Kidney (tissue), 14 donors: ENCODE results near the gene NKD2. TPM values are rescaled to one million over a fixed set of nuclear protein-coding genes. Genes with fewer than 3 reads are reported as not detected.

Experiments used
- DNase-seq, 5 donors: peaks; one replicate each; pipeline ENCODE4 v3.0.0-alpha.2; 2013 to 2020
- FAIRE-seq: peaks from 2 replicates; lab custom pipeline; 2012; peaks lifted over from hg19 to GRCh38; lab: Jason Lieb, UNC
- H3K27ac ChIP-seq, 2 donors: one replicate each; pipeline ENCODE4 v1.7.0; 2013; ENCODE audit warnings: low read depth in 2 of 2, low read length in 2 of 2, inconsistent platforms in 1 of 2
- H3K27me3 ChIP-seq: one replicate; pipeline ENCODE4 v1.7.1; 2013; ENCODE audit warnings: low read length, inconsistent platforms; ENCODE audit not compliant: control insufficient read depth, insufficient read depth
- H3K36me3 ChIP-seq, 3 donors: one replicate each; pipeline versions ENCODE4 v1.7.0 to v1.7.1; 2013; ENCODE audit warnings: low read length in 3 of 3, control low read depth in 1 of 3, inconsistent platforms in 1 of 3; ENCODE audit not compliant: insufficient read depth in 3 of 3, control insufficient read depth in 2 of 3
- H3K4me1 ChIP-seq, 3 donors: one replicate each; pipeline versions ENCODE4 v1.7.0 to v1.7.1; 2013; ENCODE audit warnings: low read length in 3 of 3, inconsistent platforms in 1 of 3, low read depth in 1 of 3; ENCODE audit not compliant: control insufficient read depth in 2 of 3, insufficient read depth in 2 of 3
- H3K4me3 ChIP-seq, 3 donors: one replicate each; pipeline versions ENCODE4 v1.7.0 to v1.8.1; 2013; ENCODE audit warnings: low read length in 3 of 3, control low read depth in 1 of 3, inconsistent platforms in 1 of 3
- H3K9ac ChIP-seq, 3 donors: one replicate each; pipeline versions ENCODE4 v1.7.0 to v1.7.1; 2013; ENCODE audit warnings: low read length in 3 of 3, control low read depth in 1 of 3, inconsistent platforms in 1 of 3
- H3K9me3 ChIP-seq, 3 donors: one replicate each; pipeline versions ENCODE4 v1.7.0 to v1.7.1; 2013; ENCODE audit warnings: low read length in 3 of 3, control low read depth in 1 of 3, inconsistent platforms in 1 of 3; ENCODE audit not compliant: control insufficient read depth in 2 of 3, insufficient read depth in 1 of 3
- intact Hi-C: fragments of 100-400 bp; cut with DNase I; formaldehyde crosslinking; loops from one replicate; pipeline ENCODE4 v1.11.1; 2022
- polyA plus RNA-seq: library from polyadenylated mRNA; stranded (reverse); fragments of 350-450 nt; fragmentation: Illumina TruSeq; extraction: RNeasy Lipid Tissue Mini Kit (QIAGEN cat#74804); gene quantifications from one replicate; pipeline ENCODE4 v1.2.3, GENCODE V29; 2014; ENCODE audit warnings: low read depth, low replicate concordance; ENCODE audit not compliant: insufficient read depth
- total RNA-seq: library from RNA; stranded (reverse); fragmentation: NEBNext Ultra II Directional; extraction: Animal tissue kit (Norgen Biotek cat#: 25700); gene quantifications from one replicate; pipeline ENCODE4 v1.2.1, GENCODE V29; 2021
- TF ChIP-seq, protein P1 (sequence below): IDR thresholded peaks from 3 replicates; pipeline ENCODE4 v1.5.1; 2012; ENCODE audit warnings: mild to moderate bottlenecking, moderate library complexity, borderline replicate concordance; ENCODE audit not compliant: insufficient read depth; ENCODE audit errors: extremely low read depth
- donor health status: control.
- donor health status: control.
- donor health status: control.
- donor health status: control.
- donor health status: control.
- donor health status: DM: yes; HTN: yes; CAD: no.
- donor health status: Normal renal cell carcinoma (clear cell type).

Gene NKD2
- total and polyA plus RNA-seq, 2 donors from 2014 or later = 7.9 to 14.1 TPM

DNA sequence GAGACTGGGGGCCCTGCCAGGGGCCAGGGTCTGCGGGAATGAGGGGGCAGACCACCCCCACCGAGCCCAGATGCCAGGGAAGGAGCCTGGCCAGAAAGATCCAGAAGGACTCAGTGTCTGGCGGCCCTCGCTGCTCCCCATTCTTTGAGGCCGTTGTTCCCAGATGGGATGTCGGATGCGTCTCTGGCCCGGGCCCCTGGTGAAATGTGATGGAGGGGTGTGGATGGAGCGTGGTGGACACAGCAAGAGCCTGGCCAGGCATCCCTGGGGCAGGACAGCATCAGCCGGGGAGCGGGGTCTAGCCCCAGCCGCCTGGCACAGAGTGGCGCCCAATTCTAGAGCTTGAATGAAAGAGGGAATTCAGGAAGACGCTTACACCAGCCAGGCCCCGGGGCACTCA lies 46.2 kb upstream of the NKD2 start:
- intact Hi-C loops = no loop called here
- H3K4me3 ChIP-seq = no peak overlapping the region
- H3K9ac ChIP-seq = no peak overlapping the region
- FAIRE-seq (no peak), DNase-seq (no peak)
- TF ChIP-seq, protein P1, sequence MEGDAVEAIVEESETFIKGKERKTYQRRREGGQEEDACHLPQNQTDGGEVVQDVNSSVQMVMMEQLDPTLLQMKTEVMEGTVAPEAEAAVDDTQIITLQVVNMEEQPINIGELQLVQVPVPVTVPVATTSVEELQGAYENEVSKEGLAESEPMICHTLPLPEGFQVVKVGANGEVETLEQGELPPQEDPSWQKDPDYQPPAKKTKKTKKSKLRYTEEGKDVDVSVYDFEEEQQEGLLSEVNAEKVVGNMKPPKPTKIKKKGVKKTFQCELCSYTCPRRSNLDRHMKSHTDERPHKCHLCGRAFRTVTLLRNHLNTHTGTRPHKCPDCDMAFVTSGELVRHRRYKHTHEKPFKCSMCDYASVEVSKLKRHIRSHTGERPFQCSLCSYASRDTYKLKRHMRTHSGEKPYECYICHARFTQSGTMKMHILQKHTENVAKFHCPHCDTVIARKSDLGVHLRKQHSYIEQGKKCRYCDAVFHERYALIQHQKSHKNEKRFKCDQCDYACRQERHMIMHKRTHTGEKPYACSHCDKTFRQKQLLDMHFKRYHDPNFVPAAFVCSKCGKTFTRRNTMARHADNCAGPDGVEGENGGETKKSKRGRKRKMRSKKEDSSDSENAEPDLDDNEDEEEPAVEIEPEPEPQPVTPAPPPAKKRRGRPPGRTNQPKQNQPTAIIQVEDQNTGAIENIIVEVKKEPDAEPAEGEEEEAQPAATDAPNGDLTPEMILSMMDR = no peak
- H3K4me1 ChIP-seq = peaks cover 0 to 8% (median 0%) of the 10 kb centered on the region in 3 donors
- no peaks in the 10 kb centered on the region for H3K9me3 ChIP-seq
- H3K27me3 ChIP-seq = no peaks in the 10 kb centered on the region
- H3K36me3 ChIP-seq = no peaks in the 10 kb centered on the region
- no peak overlapping the region for H3K27ac ChIP-seq

DNA sequence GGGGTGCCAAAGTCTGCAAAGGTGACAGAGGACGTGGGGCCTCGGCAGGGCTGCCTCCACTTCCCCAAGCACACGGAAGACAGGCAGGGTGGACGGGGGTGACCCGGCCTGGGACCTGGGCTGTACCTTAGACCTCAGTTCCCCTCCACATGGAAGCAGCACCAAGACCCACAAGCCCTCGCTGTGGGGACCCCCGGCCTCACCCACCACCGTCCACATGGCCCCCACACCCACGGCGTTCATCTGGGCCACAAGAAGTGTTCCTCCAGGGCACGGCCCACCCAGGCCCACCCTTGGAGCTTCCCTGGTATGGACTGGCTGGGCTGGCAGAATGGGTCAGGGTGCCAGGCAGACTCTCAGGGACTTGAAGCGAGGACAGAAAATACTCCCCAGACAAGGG lies 45.8 kb upstream of the NKD2 start:
- FAIRE-seq = no peak

DNA sequence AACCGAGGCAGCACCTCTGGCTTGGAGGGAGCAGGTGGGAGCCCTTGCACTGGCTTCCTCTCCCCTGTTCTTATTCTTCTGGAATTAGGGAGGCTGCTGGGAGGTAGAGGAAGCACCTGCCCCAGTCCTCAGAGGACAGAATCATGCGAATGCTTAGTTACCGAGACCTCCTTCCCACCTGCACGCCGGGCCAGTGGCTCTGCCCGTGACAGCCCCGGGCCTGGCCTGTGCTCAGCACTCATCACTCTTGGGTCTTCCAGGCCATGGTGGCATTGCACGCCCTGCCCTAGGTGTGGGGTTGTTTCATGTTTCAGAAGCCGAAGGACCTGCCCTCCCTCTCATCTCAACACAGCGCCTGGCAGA lies 45.3 kb upstream of the NKD2 start:
- Histone ChIP-seq H3K9ac (no peak overlapping the region), H3K4me3 (no peak overlapping the region), H3K27me3 (no peaks in the 10 kb centered on the region), H3K27ac (no peak overlapping the region), H3K36me3 (no peaks in the 10 kb centered on the region), H3K9me3 (no peaks in the 10 kb centered on the region), H3K4me1 (peaks cover 0 to 3% (median 0%) of the 10 kb centered on the region in 3 donors)
- TF ChIP-seq, protein P1 = no peak
- intact Hi-C loops = no loop called here
- FAIRE-seq (no peak), DNase-seq (peak in 1 of 5 donors; percentile 36)

More for the DNA sequence above, 45.8 kb upstream of the NKD2 start:
- no peak overlapping the region for H3K9ac ChIP-seq
- H3K36me3 ChIP-seq = no peaks in the 10 kb centered on the region
- H3K4me3 ChIP-seq = no peak overlapping the region
- no peaks in the 10 kb centered on the region for H3K27me3 ChIP-seq
- TF ChIP-seq, protein P1 = no peak
- H3K4me1 ChIP-seq = peaks cover 0 to 4% (median 0%) of the 10 kb centered on the region in 3 donors
- no peaks in the 10 kb centered on the region for H3K9me3 ChIP-seq
- DNase-seq = peak in 2 of 5 donors; percentile 40 to 63
- intact Hi-C loops = no loop called here
- no peak overlapping the region for H3K27ac ChIP-seq
